Measurements from ENCODE around the gene C15orf40. TPM values are rescaled to one million over a fixed set of nuclear protein-coding genes. Genes with fewer than 3 reads are reported as not detected.

C15orf40 gene
- total and polyA plus RNA-seq, 2 of the 13 experiments (the other 11 are each of a cell fraction or from before 2014, with no cell fraction given), result 24.0 to 26.3 TPM

- TF ChIP-seq, protein P1, sequence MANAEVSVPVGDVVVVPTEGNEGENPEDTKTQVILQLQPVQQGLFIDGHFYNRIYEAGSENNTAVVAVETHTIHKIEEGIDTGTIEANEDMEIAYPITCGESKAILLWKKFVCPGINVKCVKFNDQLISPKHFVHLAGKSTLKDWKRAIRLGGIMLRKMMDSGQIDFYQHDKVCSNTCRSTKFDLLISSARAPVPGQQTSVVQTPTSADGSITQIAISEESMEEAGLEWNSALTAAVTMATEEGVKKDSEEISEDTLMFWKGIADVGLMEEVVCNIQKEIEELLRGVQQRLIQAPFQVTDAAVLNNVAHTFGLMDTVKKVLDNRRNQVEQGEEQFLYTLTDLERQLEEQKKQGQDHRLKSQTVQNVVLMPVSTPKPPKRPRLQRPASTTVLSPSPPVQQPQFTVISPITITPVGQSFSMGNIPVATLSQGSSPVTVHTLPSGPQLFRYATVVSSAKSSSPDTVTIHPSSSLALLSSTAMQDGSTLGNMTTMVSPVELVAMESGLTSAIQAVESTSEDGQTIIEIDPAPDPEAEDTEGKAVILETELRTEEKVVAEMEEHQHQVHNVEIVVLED (CRISPR knock-in tag; IDR thresholded peaks at IDR 0.05; ENCODE audit: borderline replicate concordance), result no peak
- TF ChIP-seq ZNF337 (CRISPR knock-in tag; IDR thresholded peaks at IDR 0.05; ENCODE audit: borderline replicate concordance, low read depth) (no peak), ZNF710 (CRISPR knock-in tag; IDR thresholded peaks at IDR 0.05; ENCODE audit: borderline replicate concordance) (0 out of 2 replicates have a peak, but pooled peaks have one; percentile 49), KDM1A (CRISPR knock-in tag; IDR thresholded peaks at IDR 0.05) (no peak), ZNF784 (CRISPR knock-in tag; IDR thresholded peaks at IDR 0.05; ENCODE audit: borderline replicate concordance) (no peak), IKZF4 (CRISPR knock-in tag; IDR thresholded peaks at IDR 0.05; ENCODE audit: borderline replicate concordance, low read depth, not compliant biosample characterization) (no peak), ZNF441 (CRISPR knock-in tag; IDR thresholded peaks at IDR 0.05; ENCODE audit: borderline replicate concordance) (peak; percentile 85), TRAFD1 (CRISPR knock-in tag; IDR thresholded peaks at IDR 0.05; ENCODE audit: borderline replicate concordance) (no peak), NR3C1 (CRISPR knock-in tag; IDR thresholded peaks at IDR 0.05) (no peak), ZNF639 (CRISPR knock-in tag; conservative IDR thresholded peaks at IDR 0.05) (no peak; the same call in 1 of the 2 replicates), ZNF839 (CRISPR knock-in tag; IDR thresholded peaks at IDR 0.05; ENCODE audit: borderline replicate concordance) (0 out of 2 replicates have a peak, but pooled peaks have one; percentile 38), HIVEP1 (CRISPR knock-in tag; IDR thresholded peaks at IDR 0.05) (peak; percentile 85), DPF2 (CRISPR knock-in tag; IDR thresholded peaks at IDR 0.05; ENCODE audit: borderline replicate concordance, low read depth) (no peak), ZNF451 (CRISPR knock-in tag; IDR thresholded peaks at IDR 0.05) (peak; percentile 63; the same call in 1 of the 2 replicates), ZNF331 (CRISPR knock-in tag; IDR thresholded peaks at IDR 0.05) (peak; percentile 76), RORA (CRISPR knock-in tag; IDR thresholded peaks at IDR 0.05) (no peak), ZKSCAN5 (CRISPR knock-in tag; IDR thresholded peaks at IDR 0.05) (no peak), SOX5 (CRISPR knock-in tag; IDR thresholded peaks at IDR 0.05; ENCODE audit: borderline replicate concordance) (no peak; the same call in 1 of the 2 replicates)
- TF ChIP-seq, protein P2, sequence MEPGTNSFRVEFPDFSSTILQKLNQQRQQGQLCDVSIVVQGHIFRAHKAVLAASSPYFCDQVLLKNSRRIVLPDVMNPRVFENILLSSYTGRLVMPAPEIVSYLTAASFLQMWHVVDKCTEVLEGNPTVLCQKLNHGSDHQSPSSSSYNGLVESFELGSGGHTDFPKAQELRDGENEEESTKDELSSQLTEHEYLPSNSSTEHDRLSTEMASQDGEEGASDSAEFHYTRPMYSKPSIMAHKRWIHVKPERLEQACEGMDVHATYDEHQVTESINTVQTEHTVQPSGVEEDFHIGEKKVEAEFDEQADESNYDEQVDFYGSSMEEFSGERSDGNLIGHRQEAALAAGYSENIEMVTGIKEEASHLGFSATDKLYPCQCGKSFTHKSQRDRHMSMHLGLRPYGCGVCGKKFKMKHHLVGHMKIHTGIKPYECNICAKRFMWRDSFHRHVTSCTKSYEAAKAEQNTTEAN (CRISPR knock-in tag; conservative IDR thresholded peaks at IDR 0.05), result 0 out of 2 replicates have a peak, but pooled peaks have one; percentile 22
These were observed 25.6 kb downstream of the C15orf40 start, which contains the start of gene RAMAC (continued) for GRCh38 chr15:82985688-82986441.

Data from HepG2 (cell line).